ENCODE measurements around the gene TLE6.
A peak's percentile ranks its signal among the peaks of the same experiment; 100 is the strongest.
"Not testable (repeated sequence)": the region's sequence is repeated elsewhere in the genome, so short reads cannot be mapped to it uniquely, and the experiment has no call there.

TLE6 gene

DNA sequence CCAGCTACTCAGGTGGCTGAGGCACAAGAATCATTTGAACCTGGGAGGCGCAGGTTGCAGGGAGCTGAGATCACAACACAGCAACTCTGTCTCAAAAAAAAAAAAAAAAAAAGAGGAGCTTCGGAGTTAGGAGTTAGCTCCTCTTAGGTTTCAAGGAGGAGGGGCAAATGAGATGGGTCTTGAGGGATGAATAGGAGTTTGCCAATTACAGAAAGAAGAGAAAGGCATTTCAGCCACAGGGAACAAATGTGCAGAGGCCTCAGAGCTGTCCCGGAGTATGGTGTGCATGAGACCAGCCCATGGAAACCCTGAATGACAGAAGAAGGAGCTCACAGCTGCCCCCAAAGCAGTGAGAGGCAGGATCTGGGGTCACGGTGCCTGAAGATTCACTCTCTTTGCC is 27.2 kb downstream of the TLE6 start:
- no peak for DNase-seq (ENCODE audit: low read depth)

DNA sequence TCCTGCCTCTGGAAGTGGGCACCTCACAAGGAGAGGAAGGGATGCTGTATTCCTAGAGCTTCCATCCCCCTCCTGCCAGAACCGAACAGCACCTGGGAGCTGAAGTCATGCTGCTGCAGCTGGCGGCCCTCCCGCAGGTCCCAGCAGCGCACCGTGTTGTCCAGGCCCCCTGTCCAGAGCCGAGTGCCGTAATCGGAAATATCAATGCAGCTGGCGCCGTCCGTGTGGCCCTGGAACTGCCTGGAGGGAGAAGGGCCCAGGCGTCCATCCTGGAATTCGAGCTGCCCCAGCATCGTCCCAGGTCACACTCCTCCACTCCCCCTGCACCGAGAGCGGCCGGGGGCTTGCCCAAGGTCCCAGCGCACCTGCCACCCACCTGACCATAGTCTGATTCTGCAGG is 28.0 kb downstream of the TLE6 start:
- no peak for DNase-seq (ENCODE audit: low read depth)

DNA sequence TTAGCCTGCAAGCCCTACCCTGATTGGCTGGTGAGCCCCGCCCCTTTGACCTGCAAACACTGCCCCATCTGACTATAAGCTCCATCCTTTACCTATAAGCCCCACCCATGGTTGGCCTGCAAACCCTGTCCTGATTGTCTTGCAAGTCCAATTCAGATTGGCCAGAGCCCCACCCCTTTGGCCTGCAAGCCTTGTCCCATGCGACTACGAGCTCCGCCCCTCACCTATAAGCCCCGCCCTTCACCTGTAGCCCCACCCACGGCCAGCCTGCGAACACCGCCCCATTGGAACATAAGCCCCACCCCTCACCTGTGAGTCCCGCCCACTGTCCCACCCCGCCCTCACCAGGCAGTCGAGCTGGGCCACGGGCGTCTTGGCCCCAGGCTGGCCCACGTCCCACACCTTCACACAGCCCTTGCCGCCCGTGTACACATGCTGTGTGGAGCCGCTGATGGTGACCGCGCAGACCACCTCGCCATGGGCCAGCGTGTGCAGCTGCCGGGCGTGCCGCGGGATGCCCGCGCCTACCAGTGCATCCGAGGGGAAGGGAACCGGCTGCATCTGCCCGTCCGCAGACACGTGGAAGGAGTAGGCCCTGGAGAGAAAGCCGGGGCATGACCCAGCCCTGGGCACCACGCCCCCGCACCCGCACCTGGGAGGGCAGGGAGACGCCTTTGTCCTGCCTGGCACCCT is 28.9 kb downstream of the TLE6 start:
- peak; percentile 31 for DNase-seq (ENCODE audit: low read depth)

DNA sequence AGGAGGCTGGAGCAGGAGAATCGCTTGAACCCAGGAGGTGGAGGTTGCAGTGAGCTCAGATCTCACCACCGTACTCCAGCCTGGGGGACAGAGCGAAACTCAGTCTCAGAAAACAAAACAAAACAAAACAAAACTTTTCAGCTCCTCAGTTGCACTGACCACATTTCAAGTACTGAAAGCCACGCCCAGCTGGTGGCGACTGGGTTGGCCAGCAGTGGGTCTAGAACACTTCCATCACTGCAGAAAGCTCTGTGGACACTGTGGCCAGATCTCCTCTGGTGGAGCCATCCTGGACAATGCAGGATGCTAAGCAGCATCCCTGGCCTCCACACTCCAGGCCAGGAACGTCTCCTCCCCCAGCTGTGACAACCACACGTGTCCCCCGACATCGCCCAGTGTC is 30.6 kb downstream of the TLE6 start:
- no peak for DNase-seq (ENCODE audit: low read depth)

DNA sequence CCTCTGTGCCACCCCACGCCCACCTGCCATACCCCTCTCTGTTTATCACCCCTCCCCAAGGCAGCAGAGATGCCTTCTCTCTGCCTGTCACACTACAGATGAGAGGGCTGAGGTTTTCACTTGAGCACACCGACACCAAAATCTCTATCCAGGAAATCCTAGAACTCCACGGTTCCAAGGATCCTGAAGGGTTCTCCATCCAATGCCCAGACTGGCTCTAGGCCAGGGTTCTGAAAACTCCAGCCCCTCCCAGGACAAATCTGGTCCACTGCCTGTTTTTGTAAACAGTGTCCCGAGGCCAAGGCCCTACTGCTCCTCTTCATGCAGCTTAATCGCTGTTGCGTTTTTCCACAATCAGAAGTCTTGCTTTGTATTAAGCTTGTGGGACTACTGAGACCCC is 31.6 kb downstream of the TLE6 start:
- DNase-seq (ENCODE audit: low read depth) = no peak

DNA sequence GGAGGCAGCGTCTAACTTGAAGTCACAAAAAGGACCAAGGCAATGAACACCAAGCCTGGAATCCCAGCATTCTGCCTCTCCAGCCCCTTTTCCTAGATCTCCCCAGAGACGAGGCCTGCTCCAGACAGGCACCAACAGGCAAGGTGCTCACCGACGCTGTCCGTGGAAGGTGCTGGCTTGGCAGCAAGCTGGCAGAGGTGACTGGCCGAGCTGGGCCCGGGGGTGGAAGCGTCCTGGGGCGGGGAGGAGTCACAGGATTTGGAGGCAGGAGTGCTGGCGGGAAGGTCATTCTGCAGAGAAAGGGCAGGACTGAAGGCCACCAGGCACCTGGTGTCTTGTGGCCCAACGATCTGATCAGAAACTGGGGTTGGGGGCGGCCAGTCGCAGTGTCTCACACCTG is 33.5 kb downstream of the TLE6 start:
- DNase-seq (ENCODE audit: low read depth) = no peak

DNA sequence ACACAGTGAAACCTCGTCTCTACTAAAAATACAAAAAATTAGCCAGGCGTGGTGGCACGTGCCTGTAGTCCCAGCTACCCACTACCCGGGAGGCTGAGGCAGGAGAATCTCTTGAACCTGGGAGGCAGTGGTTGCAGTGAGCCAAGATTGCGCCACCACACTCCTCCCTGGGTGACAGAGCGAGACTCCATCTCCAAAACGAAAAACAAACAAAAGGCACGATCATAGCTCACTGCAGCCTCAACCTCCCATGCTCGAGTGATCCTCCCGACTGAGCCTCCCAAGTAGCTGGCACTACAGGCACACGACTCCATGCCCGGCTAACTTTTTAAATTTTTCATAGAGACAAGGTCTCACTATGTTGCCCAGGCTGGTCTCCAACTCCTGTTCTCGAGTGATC is 34.7 kb downstream of the TLE6 start:
- not testable (repeated sequence) for DNase-seq (ENCODE audit: low read depth)

DNA sequence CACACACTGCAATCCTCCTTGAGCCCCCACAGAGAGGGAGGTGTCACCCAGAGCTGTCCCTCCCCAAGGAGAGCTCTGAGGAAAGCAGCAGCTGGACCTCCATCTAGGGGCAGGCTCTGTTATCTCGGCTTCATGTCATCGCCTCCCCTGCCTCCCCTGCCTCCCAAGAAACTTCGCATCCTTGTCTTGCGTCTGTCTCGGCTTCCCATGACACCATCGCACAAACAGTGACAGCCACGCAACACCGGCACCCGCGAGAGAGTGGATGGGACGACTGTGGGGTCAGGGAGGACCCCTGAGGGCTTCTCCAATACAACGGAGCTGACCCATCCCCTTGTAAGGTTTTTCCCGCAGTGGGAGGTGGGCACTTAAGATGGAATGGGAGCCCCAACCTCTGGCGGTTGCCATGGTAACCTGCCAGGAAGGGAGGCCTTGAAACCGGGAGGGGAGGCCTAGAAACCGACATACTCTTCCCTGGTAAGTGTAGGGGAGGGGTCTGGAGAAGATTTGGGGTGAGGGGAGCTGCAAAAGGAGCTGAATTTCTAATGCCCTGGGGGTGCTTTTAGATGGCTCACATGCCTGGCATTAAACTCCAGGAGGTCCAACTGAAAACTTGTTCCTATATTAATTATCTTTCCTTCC is 35.4 kb downstream of the TLE6 start:
- DNase-seq (ENCODE audit: low read depth) = no peak

DNA sequence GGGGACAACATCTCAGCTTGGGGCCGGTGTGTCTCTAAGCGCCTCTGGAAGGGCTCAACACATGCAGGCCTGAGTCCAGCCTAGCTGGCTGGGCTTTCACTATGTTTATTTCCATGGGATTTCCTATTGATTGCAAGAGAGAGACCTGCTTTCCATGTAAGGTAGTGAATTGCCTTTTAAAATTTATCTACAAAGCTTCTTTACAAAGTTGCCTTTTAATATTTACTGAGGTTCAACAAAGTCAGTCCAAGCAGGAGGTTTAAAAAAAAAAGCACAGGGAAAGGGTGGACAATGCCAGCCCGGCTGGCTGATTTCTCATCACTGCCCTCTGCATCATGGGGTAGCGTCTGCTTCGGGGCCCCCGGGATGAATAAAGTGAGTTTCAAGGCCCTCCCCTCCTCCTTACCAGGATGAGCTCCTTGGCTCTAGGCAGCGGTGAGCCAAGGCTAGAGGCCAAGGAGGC is 35.9 kb downstream of the TLE6 start:
- DNase-seq (ENCODE audit: low read depth) = no peak

DNA sequence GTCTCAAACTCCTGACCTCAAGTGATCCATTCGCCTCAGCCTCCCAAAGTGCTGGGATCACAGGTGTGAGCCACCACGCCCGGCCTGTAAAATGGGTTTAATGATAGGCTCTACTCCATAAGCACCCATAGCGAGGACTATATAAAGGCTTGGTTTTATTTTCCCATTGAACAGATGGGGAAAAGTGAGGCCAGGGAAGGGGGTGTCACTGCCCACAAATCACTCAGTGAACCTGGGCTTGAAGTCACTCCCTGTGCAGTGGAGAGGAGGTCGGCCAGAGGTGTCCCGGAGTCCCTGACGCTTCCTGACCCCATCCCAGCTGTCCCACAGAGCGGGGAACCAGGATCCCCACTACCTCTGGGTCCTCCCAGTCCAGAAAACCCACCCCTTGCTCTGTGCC is 36.8 kb downstream of the TLE6 start:
- DNase-seq (ENCODE audit: low read depth) = no peak

DNA sequence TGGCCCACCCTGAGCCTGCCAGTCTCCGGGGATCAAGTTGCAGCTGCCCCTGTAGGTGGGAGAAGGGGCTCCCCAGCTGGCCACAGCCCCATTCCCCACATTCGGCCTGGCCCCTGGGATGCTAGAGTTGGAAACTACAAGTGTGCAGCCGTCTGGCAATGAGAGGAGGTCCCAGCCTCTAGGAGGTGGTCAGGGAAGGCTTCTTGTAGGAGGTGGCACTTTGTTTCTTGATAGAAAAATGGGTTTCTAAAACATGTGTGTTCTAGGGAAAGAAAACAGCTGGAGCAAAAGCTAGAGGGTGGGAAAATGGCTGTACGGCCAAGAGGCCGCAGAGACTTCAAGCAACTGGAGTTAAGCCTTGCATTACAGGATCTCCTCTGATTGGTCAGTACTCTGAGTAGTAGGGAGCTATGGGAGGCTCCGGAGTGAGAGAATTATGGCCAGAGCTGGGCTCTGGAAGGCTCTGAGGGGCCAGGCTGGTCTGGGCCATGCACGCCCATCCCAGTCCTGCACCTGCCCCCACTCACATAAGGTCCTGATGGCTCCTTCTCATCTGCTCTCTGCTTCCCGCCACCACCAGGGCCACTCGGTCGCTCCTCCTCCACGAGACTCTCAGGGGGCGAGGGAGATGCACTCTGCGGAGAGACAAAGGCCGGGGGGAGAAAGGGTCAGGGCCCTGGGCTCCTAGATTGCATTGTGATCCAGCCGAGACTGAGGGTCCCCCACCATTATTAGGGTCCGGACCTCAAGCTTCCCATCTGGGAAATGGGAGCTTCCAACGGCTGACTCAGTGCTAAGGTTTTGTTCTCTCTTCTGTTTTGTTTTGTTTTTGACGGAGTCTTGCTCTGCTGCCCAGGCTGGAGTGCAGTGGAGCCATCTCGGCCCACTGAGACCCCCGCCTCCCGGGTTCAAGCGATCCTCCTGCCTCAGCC is 38.0 kb downstream of the TLE6 start:
- DNase-seq (ENCODE audit: low read depth) = no peak

DNA sequence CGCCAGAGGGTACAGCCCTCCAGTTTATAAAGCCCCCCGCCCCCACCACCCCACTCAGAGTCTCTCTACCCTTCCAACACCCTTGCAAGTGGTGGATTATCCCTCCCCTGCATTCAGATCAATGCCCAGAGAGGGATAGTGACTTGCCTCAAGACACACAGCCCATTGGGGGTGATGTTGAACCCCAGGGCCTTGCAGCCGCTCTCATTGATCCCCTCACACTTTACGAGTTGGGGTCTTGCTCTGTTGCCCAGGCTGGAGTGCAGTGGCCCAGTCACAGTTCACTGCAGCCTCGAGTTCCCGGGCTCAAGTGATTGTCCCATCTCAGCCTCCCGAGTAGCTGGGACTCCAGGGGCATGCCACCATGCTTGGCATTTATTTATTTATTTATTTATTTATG is 40.6 kb downstream of the TLE6 start:
- DNase-seq (ENCODE audit: low read depth) = no peak

DNA sequence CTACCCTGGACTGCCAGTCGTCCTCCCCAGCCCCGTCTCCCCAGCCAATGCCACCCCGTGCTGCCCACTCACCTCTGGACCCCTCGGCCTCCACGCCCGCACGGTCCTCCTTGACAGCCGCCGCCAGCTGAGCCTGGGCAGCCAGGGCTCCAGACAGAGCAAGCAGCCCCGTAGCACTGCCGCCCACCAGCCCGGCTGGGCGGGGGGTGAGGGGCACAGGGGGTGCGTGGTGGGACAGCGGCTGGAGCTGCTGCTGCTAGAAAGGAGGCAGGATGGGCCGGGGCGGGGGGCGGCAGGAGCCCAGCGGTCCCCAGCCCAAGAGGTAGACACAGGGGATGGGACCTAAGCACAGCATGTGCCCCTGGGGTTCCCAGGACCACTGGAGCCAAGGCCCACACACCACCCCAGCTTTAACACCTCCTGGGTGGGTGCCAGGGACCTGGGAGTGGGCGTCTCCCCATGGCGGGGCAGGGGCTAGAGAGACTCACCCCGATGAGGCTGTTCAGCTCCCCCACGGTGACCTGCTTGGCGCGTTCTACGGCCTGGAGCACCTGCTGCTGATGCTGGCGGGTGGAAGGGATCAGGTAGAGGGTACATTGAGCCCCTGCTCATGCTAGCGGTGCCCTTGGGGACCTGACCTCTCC is 42.0 kb downstream of the TLE6 start:
- DNase-seq (ENCODE audit: low read depth) = no peak

DNA sequence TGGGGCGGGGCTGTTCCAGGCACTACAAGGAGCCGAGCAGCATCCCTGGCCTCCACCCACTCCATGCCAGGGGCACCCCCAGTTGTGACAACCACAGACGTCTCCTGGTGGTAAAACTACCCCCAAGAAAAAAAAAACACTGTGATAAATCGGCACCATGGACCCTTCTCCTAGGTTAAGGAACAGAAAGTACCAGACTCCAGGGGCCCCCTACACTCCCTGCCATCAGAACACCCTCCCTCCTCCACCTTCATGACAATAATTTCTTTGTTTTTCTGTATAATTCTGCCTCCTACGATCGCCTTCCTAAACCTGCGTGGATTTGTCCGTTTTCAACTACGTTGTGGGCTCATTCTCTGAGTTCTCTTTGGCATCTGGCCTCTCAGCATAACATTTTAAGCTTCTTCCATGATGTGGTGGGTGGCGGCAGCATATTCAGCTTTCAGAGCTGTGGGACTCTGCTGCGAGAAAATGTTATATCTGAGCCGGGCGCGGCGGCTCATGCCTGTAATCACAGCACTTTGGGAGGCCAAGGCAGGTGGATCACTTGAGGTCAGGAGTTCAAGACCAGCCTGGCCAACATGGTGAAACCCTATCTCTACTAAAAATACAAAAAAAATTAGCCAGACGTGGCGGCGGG is 43.1 kb downstream of the TLE6 start:
- no peak for DNase-seq (ENCODE audit: low read depth)

DNA sequence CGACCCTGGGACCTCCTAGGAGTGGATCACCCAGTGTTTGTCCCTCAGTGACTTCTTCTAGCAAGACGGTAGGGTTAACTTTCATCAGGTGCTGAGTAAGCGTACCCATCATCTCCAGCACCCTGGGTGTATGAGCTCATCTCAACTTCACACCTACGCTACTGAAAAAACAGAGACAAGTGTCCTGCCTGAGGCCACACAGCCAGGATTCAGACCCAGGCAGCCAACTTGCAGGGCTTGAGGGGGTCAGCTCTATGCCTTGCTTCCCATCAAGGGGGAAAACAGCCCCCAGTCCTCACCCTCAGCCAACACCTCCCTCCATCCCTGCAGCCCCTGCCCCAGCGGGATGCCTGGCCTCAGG is 47.1 kb downstream of the TLE6 start:
- DNase-seq (ENCODE audit: low read depth) = no peak

DNA sequence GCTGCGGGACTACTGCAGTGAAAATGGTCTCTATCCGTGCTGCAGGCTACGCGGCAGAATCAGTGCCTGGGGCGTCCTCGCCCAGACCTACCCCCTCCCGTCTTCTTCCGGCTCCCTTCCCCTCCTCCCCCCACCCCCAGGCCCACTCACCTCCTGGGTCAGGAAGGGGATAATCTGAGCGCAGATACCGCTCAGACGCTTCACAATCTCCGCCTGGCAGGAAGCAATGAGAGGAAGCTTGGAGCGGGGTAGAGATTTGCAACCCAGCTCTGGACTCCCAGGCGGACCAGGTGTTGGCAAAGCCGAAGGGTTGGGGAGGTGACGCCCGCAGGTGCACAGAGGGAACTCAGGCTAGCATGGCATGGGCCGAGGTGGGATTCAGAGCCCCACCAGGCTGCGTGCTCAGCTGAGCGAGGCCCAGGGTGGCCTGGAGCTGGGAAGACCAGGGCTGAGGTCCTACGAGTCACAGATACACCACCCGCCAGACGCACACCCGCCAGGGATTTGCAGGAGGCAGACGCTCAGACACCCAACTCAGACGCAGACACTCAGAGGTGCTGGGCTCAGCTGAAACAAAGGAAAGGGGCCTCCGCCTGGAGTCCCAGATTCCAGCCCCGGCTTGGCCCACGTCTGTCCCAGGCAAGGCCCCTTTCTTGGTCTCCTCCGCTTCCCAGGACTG is 47.6 kb downstream of the TLE6 start:
- DNase-seq (ENCODE audit: low read depth) = no peak

DNA sequence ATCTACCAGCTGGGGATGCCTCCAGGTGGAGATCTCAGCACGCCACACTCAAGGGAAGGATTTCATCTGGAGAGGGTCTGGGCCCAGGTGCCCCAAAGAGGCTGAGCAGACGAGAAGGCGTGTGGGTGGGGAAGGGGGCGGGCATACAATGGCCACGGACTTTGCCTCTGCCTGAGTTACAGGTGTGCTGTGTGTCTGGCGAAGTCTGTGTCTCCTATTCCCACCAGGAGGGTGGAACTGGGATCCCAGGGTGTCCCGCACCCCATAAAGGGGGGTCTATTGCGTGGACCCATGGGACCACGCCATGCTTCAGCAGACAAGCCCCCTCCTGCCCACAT is 48.2 kb downstream of the TLE6 start:
- DNase-seq (ENCODE audit: low read depth) = no peak

DNA sequence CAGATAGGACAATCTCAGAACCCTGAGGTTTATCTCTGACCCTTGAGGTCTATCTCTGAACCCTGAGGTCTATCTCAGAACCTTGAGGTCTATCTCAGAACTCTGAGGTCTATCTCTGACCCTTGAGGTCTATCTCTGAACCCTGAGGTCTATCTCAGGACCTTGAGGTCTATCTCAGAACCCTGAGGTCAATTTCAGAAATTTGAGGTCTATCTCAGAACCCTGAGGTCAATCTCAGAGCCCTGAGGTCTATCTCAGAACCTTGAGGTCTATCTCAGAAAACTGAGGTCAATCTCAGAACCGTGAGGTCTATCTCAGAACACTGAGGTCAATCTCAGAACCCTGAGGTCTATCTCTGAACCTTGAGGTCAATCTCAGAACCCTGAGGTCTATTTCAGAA is 49.4 kb downstream of the TLE6 start:
- DNase-seq (ENCODE audit: low read depth) = no peak

DNA sequence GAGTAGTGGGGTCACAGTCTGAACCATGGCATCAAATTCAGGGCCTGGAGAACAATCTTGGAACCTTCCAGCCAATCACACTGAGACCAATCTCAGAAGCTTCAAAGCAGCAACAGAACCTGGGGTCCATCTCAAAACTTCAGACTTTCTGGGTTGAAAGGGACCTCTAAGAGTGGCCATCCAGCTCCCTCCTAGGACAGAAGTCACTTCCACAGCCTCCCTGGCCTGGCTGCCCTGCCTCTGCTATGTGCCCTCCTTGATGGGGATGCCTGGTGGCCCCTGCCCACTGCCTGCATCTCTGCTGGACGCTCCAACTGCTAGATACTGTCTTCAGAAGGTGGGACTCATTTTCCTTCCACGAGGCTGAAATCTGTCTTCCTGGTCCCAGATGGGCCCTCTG is 49.9 kb downstream of the TLE6 start:
- DNase-seq (ENCODE audit: low read depth) = no peak

DNA sequence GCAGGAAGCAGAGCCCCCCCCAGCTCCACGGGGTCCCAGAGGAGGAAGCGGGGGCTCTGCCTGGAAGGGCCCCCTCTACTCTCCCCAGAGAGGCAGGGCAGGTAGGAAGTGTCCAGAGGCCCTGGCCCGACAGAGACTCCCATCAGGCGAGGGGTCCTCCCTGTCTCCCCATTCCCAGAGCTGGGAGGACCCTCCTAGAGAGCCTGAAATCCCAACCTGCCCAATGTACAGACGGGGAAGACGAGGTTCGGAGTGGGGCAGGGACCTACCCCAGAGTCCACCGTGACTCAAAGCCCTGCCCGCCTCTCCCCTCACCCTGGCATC is 50.6 kb downstream of the TLE6 start:
- DNase-seq (ENCODE audit: low read depth) = no peak

DNA sequence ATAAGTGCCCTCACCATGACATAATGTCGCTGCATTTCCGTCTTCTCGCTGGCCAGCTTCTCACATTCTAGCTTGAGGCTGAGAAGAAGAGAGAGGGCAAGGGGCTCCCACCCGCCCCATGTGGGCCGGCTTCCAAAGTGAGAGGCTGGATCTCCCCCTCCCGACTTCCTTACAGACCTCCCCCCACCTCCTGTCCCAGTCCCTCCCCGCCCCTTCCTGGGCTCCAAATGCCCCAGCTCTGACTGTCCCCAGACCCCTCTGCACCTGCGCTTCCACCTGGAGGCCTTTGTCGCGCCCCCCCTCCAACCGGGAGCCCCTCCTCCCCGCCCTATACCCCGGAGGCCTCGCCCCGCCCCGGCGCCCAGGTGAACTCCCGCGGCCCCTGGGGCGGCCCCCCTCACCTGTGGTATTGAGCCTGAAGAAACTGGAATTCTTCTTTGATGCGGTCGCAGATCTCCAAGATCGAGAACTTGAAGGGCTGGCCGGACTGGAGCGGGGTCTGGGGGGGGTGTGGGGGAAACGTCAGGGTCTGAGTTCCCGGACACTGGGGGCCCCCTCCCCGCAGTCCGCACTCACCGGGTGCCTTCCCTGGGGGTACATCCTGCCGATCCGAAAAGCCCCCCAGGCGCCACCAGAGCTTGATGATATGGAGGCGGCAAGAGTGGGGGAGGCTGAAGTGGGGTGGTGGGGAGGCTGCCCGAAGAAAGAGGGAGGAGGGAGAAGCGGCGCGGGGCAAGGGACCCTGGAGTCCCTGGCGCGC is 51.1 kb downstream of the TLE6 start:
- no peak for DNase-seq (ENCODE audit: low read depth)

Measured in activated T-cell treated with anti-CD3 and anti-CD28 coated beads for 48 hours (primary cell).